Measurements from ENCODE around the gene APPBP2.
"Not testable (repeated sequence)": the region's sequence is repeated elsewhere in the genome, so short reads cannot be mapped to it uniquely, and the experiment has no call there.

The APPBP2 gene

DNA sequence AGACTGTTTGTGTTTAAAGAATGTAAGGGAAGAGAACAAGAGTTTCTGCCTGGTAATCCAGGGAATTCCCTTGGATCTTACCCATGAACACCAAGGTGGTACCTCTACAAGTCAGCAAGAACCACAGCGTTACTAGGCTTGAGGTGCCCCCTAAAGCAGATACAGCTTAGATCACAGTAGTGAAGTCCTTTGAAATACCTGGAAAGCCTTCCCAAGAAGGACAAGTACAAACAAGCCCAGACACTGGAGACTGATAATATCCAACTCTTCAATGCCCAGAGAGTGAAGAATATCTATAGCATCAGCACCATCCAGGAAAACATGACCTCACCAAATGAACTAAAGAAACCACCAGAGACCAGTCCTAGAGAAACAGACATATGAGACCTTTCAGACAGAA, 3.8 kb upstream of the APPBP2 start:
- H3K9me3 ChIP-seq (ENCODE audit: insufficient read depth, low read depth, low read length) = no peaks in the 10 kb centered on the region
- H3K36me3 ChIP-seq (ENCODE audit: insufficient read depth, low read length) = no peaks in the 10 kb centered on the region
- H3K4me1 ChIP-seq (ENCODE audit: insufficient read depth, low read length) = 0 out of 2 replicates have a peak, but pooled peaks cover under 1% of the 10 kb centered on the region
- no peak overlapping the region for H3K9ac ChIP-seq (ENCODE audit: low read depth, low read length)
- H3K27ac ChIP-seq (ENCODE audit: low read depth, low read length) = no peak overlapping the region
- H3K27me3 ChIP-seq (ENCODE audit: insufficient read depth, low read length) = no peaks in the 10 kb centered on the region
- 88% methylated on average over 1 of the region's 1 CpG for WGBS
- no peak overlapping the region for H3K4me3 ChIP-seq (ENCODE audit: low read length)

GRCh38 chr17:60528828-60529227, 2.8 kb upstream of the APPBP2 start:
- no peaks in the 10 kb centered on the region for H3K27me3 ChIP-seq (ENCODE audit: insufficient read depth, low read length)
- H3K36me3 ChIP-seq (ENCODE audit: insufficient read depth, low read length) = no peaks in the 10 kb centered on the region
- H3K4me3 ChIP-seq (ENCODE audit: low read length) = no peak overlapping the region
- no peak overlapping the region for H3K9ac ChIP-seq (ENCODE audit: low read depth, low read length)
- no peaks in the 10 kb centered on the region for H3K9me3 ChIP-seq (ENCODE audit: insufficient read depth, low read depth, low read length)
- H3K4me1 ChIP-seq (ENCODE audit: insufficient read depth, low read length) = peaks cover 10% of the 10 kb centered on the region
- H3K27ac ChIP-seq (ENCODE audit: low read depth, low read length) = no peak overlapping the region
- 95% methylated on average over 3 of the region's 3 CpGs for WGBS

GRCh38 chr17:60527701-60528100, 1.7 kb upstream of the APPBP2 start:
- H3K4me1 ChIP-seq (ENCODE audit: insufficient read depth, low read length) = peaks cover 13% of the 10 kb centered on the region
- WGBS = 100% methylated on average over 2 of the region's 2 CpGs

GRCh38 chr17:60526726-60527125, 684 bp upstream of the APPBP2 start:
- Histone ChIP-seq H3K9me3 (ENCODE audit: insufficient read depth, low read depth, low read length) (no peaks in the 10 kb centered on the region), H3K27ac (ENCODE audit: low read depth, low read length) (peak overlapping the region; percentile 100), H3K4me1 (ENCODE audit: insufficient read depth, low read length) (peaks cover 13% of the 10 kb centered on the region), H3K4me3 (ENCODE audit: low read length) (peak overlapping the region; percentile 87), H3K27me3 (ENCODE audit: insufficient read depth, low read length) (no peaks in the 10 kb centered on the region), H3K9ac (ENCODE audit: low read depth, low read length) (peak overlapping the region; percentile 97), H3K36me3 (ENCODE audit: insufficient read depth, low read length) (no peaks in the 10 kb centered on the region; the same call in 1 of the 2 replicates)
- 24% methylated on average over 4 of the region's 6 CpGs for WGBS

More at GRCh38 chr17:60527701-60528100, 1.7 kb upstream of the APPBP2 start:
- Histone ChIP-seq H3K4me3 (ENCODE audit: low read length) (no peak overlapping the region), H3K27me3 (ENCODE audit: insufficient read depth, low read length) (no peaks in the 10 kb centered on the region), H3K27ac (ENCODE audit: low read depth, low read length) (no peak overlapping the region), H3K9me3 (ENCODE audit: insufficient read depth, low read depth, low read length) (no peaks in the 10 kb centered on the region), H3K9ac (ENCODE audit: low read depth, low read length) (no peak overlapping the region), H3K36me3 (ENCODE audit: insufficient read depth, low read length) (no peaks in the 10 kb centered on the region)

DNA sequence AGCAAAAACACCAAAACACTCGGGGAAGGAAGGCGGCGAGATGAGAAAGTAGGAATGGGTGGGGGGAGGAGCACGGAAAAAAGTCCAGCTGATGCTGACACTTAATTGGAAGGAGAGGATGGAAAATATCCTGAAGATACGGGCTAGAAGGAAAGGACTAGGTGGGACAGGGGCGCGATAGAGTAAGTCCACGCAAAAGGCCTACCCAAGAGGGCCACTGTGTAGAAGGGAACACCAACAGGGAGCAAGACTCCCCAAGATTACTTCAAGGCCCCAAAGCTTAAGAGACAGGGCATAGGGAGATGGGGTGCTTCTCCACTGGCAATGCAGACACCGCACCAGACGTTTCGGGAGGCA, 736 bp downstream of the APPBP2 start:
- H3K9me3 ChIP-seq (ENCODE audit: insufficient read depth, low read depth, low read length) = no peaks in the 10 kb centered on the region
- peaks cover 13% of the 10 kb centered on the region for H3K4me1 ChIP-seq (ENCODE audit: insufficient read depth, low read length)
- H3K9ac ChIP-seq (ENCODE audit: low read depth, low read length) = peak overlapping the region; percentile 97
- no peaks in the 10 kb centered on the region; the same call in 1 of the 2 replicates for H3K36me3 ChIP-seq (ENCODE audit: insufficient read depth, low read length)
- peak overlapping the region; percentile 100 for H3K27ac ChIP-seq (ENCODE audit: low read depth, low read length)
- peak overlapping the region; percentile 87 for H3K4me3 ChIP-seq (ENCODE audit: low read length)
- 1% methylated on average over 11 of the region's 11 CpGs for WGBS
- no peaks in the 10 kb centered on the region for H3K27me3 ChIP-seq (ENCODE audit: insufficient read depth, low read length)

GRCh38 chr17:60524463-60525327, 1.3 kb downstream of the APPBP2 start:
- WGBS = 17% methylated on average over 6 of the region's 9 CpGs
- Histone ChIP-seq H3K9ac (ENCODE audit: low read depth, low read length) (peak overlapping the region; percentile 97), H3K9me3 (ENCODE audit: insufficient read depth, low read depth, low read length) (no peaks in the 10 kb centered on the region), H3K27me3 (ENCODE audit: insufficient read depth, low read length) (no peaks in the 10 kb centered on the region), H3K27ac (ENCODE audit: low read depth, low read length) (no peak overlapping the region), H3K4me1 (ENCODE audit: insufficient read depth, low read length) (peaks cover 13% of the 10 kb centered on the region), H3K4me3 (ENCODE audit: low read length) (peak overlapping the region; percentile 87), H3K36me3 (ENCODE audit: insufficient read depth, low read length) (peaks cover 3% of the 10 kb centered on the region)

GRCh38 chr17:60523822-60524221, 2.2 kb downstream of the APPBP2 start:
- H3K4me3 ChIP-seq (ENCODE audit: low read length) = peak overlapping the region; percentile 87; the same call in 1 of the 2 replicates
- H3K4me1 ChIP-seq (ENCODE audit: insufficient read depth, low read length) = peaks cover 13% of the 10 kb centered on the region
- H3K27ac ChIP-seq (ENCODE audit: low read depth, low read length) = no peak overlapping the region
- H3K9me3 ChIP-seq (ENCODE audit: insufficient read depth, low read depth, low read length) = no peaks in the 10 kb centered on the region
- WGBS = 80% methylated on average over 1 of the region's 1 CpG
- H3K27me3 ChIP-seq (ENCODE audit: insufficient read depth, low read length) = no peaks in the 10 kb centered on the region
- H3K9ac ChIP-seq (ENCODE audit: low read depth, low read length) = peak overlapping the region; percentile 97
- H3K36me3 ChIP-seq (ENCODE audit: insufficient read depth, low read length) = peaks cover 11% of the 10 kb centered on the region

DNA sequence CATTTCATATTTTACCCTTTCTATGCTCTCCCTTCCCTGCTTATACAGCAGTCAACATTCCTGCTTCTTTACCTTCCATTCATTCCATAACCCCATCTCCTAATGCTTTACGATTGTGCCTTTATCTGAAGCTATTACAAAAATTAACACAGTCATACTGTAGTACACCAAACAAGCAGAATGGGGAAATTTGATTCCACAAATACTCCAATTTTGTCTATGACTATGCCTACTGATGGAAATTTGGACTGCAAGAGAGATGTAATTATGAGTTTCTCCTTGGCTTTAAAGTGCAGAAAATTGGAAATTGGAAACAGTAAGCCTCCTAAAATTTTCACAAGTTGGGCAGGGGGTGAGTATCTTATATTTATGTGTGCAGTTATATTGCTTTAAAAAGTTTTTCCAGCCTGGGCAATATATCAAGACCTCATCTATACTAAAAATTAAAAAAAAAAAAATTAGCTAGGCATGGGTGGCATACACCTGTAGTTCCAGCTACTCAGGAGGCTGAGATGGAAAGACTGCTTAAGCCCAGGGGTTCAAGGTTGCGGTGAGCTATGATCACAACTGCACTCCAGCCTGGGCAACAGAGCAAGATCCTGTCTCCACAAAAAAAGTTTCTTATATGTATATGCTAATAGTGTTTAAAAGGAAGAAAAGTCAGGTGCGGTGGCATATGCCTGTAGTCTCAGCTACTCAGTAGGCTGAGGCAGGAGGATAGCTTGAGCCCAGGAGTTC, 3.0 kb downstream of the APPBP2 start:
- Histone ChIP-seq H3K36me3 (ENCODE audit: insufficient read depth, low read length) (peaks cover 17% of the 10 kb centered on the region), H3K9me3 (ENCODE audit: insufficient read depth, low read depth, low read length) (no peaks in the 10 kb centered on the region), H3K9ac (ENCODE audit: low read depth, low read length) (no peak overlapping the region), H3K4me3 (ENCODE audit: low read length) (no peak overlapping the region), H3K27ac (ENCODE audit: low read depth, low read length) (no peak overlapping the region), H3K27me3 (ENCODE audit: insufficient read depth, low read length) (no peaks in the 10 kb centered on the region), H3K4me1 (ENCODE audit: insufficient read depth, low read length) (peaks cover 13% of the 10 kb centered on the region)
- WGBS = 94% methylated on average over 3 of the region's 3 CpGs

GRCh38 chr17:60519795-60520194, 6.2 kb downstream of the APPBP2 start:
- Histone ChIP-seq H3K9ac (ENCODE audit: low read depth, low read length) (no peak overlapping the region), H3K36me3 (ENCODE audit: insufficient read depth, low read length) (peaks cover 25% of the 10 kb centered on the region), H3K27ac (ENCODE audit: low read depth, low read length) (no peak overlapping the region), H3K9me3 (ENCODE audit: insufficient read depth, low read depth, low read length) (no peaks in the 10 kb centered on the region), H3K4me1 (ENCODE audit: insufficient read depth, low read length) (peaks cover 13% of the 10 kb centered on the region), H3K27me3 (ENCODE audit: insufficient read depth, low read length) (no peaks in the 10 kb centered on the region), H3K4me3 (ENCODE audit: low read length) (no peak overlapping the region)
- WGBS = 98% methylated on average over 3 of the region's 4 CpGs

DNA sequence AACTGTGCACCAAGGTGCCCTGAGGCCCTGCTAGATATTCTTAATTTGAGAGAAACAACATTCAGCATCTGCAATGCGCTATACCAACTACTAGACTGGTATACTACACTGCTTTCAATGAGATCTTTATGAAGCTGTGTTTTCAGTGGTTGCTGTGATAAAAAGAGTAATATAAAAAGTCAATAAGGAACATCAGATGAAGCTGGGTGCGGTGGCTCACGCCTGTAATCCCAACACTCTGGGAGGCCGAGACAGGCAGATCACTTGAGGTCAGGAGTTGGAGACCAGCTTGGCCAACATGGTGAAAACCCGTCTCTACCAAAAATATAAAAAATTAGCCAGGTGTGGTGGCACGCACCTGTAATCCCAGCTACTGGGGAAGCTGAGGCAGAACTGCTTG, 10.4 kb downstream of the APPBP2 start:
- H3K4me3 ChIP-seq (ENCODE audit: low read length); H3K4me1 ChIP-seq (ENCODE audit: insufficient read depth, low read length); H3K9me3 ChIP-seq (ENCODE audit: insufficient read depth, low read depth, low read length); H3K27me3 ChIP-seq (ENCODE audit: insufficient read depth, low read length); H3K27ac ChIP-seq (ENCODE audit: low read depth, low read length); H3K9ac ChIP-seq (ENCODE audit: low read depth, low read length): not testable (repeated sequence)
- WGBS = 97% methylated on average over 6 of the region's 6 CpGs
- peaks cover 45% of the 10 kb centered on the region for H3K36me3 ChIP-seq (ENCODE audit: insufficient read depth, low read length)

DNA sequence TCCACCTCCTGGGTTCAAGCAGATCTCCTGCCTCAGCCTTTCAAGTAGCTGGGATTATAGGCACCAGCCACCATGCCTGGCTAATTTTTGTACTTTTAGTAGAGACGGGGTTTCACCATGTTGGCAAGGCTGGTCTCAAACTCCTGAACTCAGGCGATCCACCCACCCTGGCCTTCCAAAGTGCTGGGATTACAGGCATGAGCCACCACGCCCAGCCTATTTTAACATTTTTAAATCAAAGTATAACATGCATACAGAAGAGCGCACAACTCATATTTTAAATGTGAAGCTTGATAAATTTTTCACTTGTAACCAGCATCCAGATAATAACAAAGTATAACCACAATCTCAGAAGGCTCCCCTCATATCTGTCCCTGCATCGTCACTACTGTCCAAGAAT, 10.8 kb downstream of the APPBP2 start:
- H3K9ac ChIP-seq (ENCODE audit: low read depth, low read length); H3K4me1 ChIP-seq (ENCODE audit: insufficient read depth, low read length); H3K9me3 ChIP-seq (ENCODE audit: insufficient read depth, low read depth, low read length); H3K27ac ChIP-seq (ENCODE audit: low read depth, low read length); H3K4me3 ChIP-seq (ENCODE audit: low read length); H3K27me3 ChIP-seq (ENCODE audit: insufficient read depth, low read length): not testable (repeated sequence)
- WGBS = 93% methylated on average over 5 of the region's 5 CpGs
- H3K36me3 ChIP-seq (ENCODE audit: insufficient read depth, low read length) = peaks cover 46% of the 10 kb centered on the region

All from HUES64 (cell line).